ENCODE measurements around the gene GSTM3. TPM values are rescaled to one million over a fixed set of nuclear protein-coding genes. Genes with fewer than 3 reads are reported as not detected.

The GSTM3 gene
- total RNA-seq, 1 donor from 2014 or later, result 16.0 TPM

DNA sequence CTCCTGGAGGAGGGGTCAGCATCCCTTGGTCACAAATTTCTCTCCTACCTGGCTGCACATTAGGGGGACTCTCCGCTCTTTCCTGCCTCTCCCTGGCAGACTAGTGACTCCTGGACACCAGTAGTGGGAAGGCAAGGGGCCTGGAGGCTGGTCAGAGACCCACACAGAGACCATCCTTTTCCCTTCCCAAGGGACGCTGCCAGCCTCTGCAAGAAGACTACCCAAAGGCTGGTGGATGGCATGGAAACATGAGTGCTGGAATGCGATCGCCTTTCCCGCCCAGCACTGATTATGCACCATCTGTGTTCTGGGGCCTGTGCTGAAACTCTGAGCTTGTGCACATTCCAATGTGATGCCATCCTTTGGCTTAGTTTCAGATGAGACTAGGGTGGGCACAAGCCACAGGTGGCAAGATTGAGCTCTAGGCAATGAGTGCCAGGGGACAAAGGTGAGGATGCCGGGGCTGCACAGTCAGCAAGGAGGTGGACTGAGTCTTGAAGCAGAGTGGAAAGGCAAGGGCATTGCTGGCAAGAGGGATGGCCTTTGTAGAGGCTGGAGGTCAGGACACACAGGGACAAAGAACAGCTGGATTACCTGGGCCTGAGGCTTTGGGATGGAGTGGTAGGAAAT lies 35.5 kb upstream of the GSTM3 start:
- DNase-seq (ENCODE audit: low spot score), result no peak

DNA sequence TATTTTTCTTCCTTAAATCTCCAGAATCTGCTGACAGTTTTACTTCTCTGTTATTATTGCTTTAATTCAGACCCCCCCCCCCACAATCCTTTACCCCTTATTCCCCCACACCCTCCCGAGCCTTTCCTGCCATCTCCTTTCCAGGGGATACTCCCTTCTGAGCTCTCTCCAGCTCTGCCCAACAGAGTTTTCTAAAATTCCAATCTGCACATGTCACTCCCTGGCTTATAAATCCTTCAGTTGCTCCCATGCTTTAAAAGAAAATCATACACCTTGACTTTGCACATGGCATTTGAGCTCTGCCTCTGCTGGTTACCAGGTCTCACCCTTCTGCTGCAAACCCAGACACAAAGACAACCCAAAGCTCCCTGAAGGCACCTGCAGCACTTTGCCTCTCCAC lies 34.6 kb upstream of the GSTM3 start:
- no peak for DNase-seq (ENCODE audit: low spot score)

GRCh38 chr1:109773900-109774485 lies 33.2 kb upstream of the GSTM3 start:
- DNase-seq (ENCODE audit: low spot score), result no peak

GRCh38 chr1:109773203-109773899 lies 32.5 kb upstream of the GSTM3 start:
- DNase-seq (ENCODE audit: low spot score), result no peak

DNA sequence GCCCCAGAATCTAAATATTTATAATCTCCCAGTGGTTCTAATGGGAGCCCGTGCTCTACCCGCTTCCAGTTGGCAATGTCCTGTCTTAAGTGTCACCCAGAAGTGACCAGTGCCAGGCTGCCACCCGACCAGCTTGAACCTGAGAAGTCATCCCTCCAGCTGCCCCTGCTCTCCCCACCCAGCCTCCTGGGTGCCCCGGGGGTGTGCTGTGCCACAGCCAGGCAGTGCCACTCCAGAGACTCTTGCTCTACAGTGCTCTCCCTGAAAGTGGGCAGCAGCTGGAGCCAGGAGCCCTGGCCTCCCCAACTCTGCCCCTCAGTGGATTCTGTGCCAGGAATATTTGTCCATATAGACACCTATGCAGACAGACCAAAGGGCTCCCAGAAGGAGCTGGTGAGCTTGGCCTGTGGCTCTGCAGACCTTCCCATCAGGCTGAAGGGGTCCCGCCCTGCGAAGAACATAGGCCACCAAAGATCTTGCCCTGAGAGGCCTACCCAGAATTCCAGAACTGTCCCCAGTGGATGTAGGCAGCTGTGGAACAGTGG lies 31.9 kb upstream of the GSTM3 start:
- no peak for DNase-seq (ENCODE audit: low spot score)

DNA sequence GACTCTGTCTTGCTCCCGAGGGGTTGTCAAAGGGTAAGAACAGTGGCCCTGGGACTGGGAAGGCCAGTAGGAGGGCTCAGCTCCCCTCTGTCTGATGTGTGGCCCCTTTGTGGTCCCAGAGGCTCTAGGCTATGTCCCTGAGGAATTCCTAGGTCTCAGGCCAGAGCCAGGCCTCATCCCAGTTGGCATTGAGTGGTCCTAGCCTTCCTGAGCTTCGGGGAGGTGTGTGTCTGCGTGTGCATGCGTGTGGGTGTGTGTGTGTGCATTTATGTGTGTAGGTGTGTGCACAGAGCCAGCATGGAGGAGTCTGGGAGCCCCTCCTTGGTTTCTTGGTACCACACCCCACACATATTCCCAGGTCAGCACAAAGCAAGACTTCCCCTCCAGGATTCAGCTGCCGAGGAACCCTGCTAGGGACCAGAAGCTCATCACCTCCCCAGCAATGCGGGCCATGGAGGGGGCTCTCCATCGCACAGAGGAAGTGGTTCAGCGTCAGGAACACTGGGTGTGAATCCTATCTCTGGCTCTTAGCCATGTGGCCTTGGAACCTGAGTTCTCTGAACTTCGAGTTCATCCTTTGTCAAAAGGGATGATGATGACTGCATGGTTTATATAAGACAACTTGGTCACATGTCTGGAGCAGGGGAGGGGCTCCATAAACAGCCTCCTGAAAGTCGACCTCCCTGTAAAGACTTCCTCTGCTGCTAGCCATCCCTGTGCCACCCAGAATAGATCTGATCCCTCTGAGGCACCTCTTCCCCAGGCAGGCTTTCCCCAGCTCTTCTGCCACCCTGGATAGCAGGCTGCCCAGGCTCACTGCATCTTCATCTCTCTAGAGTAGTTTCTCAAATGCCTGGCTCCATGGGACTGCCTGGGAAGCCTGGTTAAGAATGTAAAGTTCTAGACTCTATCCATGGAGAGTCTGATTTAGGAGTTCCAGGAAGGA lies 31.1 kb upstream of the GSTM3 start:
- DNase-seq (ENCODE audit: low spot score), result no peak

DNA sequence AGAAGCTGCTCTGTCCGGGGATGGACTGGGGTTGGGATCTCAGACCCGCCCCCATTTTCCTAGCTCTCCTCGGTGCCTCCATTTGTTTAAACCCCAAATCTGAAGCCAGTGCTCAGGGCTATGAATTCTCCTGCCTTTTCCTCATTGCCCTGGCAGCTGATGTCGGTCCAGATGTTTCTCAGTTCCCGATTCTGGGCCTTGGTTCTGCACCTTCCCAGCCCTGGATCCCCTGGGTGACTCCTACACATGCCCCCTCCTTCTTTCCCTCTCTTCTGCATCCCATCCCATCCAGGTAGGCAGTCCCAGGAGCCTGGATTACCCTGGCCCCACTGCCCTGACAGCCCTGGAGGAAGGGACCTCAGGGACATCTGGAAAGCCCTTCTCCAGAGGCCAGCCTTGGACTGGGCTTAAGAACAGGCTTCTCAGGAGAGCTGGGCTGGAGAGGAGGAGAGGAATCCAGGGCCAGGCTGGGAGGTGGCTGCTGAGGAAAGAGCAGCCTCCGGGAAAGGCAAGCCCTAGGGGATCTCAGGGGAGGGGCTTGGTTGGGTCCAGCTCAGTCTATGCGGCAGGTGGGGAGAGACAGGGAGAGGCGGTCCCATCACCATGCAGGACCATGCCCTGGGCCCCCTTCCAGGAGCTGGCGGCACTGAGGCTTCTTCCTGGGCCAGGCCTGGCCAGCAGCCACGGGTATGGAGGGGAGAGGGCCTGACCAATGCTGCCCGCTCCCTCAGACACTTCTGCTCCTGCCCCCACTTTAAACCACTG lies 29.7 kb upstream of the GSTM3 start:
- DNase-seq (ENCODE audit: low spot score), result no peak

DNA sequence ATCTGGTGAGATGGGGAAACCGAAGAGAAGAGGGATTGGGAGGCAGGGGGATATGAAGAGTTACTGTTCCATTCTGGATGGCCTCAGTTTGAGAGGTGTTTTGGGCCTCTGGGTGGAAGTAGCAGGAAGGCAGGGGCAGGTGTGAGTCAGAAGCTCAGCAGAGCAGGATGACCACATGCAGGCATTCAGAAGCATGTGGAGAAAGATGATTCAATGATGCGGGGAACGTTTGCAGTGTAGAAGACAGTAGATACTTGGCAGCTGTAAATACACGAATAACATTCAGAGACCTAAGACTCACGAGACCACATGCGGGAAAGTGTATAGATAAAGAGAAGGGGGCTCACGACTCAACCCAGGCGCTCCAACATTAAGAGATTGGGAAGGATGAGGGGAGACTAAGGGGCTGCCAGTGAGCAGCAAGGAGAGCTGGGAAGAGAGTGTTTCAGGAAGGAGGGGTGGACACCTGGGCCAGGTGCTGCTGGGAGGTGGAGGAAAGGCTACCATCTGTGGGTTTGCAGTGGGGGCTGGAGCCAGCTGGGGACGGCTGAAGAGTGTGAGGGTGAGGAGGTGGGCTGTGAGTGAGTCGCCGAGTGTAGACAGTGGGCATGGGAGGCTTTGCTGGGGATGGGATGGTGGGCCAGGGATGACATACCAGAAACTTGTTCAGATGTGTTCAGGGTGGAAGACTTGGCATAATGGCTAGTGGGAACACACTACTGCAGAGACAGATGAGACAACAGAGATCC lies 28.7 kb upstream of the GSTM3 start:
- peak; percentile 55 for DNase-seq (ENCODE audit: low spot score)

DNA sequence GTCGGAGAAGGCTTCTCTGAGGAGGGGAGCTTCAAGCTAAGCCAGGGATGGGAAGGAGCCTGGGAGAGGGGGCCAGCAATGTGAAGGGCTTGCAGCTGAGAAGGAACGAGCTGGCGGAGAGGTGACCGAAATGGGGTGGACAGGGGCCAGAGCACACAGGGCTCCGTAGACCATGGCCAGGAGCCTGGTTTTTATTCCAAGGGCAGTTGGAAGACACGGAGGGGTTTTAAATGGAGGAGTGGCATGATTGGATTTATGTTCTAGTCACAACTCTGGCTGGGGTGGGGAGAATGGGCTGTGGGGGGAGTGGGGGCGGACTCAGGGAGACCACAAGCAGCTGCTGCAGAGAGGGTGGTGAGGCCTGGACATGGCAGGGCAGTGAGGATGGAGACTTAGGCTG lies 28.0 kb upstream of the GSTM3 start:
- DNase-seq (ENCODE audit: low spot score), result peak; percentile 60

- DNase-seq (ENCODE audit: low spot score), result no peak
Observed at GRCh38 chr1:109768335-109768650, 27.5 kb upstream of the GSTM3 start.

- peak; percentile 72 for DNase-seq (ENCODE audit: low spot score)
Observed at GRCh38 chr1:109767637-109768334, 26.9 kb upstream of the GSTM3 start.

GRCh38 chr1:109766991-109767636 lies 26.3 kb upstream of the GSTM3 start:
- peak; percentile 43 for DNase-seq (ENCODE audit: low spot score)

DNA sequence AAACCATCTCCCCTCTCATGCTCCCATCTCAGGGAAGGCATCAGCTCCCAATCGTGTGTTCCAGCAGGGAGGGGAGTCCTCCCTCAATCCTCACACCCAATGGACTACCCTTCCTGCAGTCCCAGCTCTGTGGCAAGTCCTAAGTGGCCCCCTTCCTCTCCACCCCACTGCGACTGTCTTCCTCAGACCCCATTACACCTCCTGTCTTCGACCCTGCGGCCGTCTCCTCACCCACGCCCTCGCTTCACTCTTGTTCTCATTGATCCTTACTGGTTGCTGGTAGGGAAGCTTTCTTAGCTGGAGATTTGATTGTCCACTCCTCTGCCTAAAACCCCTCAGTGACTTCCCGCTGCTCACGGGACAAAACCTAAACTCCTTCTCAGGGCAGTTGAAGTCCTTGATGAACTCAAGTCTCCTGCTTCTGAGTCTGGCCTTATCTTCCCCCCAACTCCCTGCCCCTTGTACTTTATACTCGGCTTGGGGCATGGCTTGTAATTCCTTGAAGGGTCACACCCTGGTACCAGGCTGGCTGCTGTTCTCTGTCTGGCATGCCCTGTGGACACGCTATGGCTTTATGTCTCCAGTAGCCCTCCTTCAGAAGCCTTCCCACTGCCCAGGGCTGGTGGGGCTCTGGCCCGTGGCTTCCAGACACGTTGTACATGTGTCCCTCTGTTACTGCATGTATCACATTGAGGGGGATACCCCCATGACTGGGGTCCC lies 25.2 kb upstream of the GSTM3 start:
- DNase-seq (ENCODE audit: low spot score), result peak; percentile 84

- DNase-seq (ENCODE audit: low spot score), result no peak
Observed at GRCh38 chr1:109765483-109765815, 24.6 kb upstream of the GSTM3 start.

DNA sequence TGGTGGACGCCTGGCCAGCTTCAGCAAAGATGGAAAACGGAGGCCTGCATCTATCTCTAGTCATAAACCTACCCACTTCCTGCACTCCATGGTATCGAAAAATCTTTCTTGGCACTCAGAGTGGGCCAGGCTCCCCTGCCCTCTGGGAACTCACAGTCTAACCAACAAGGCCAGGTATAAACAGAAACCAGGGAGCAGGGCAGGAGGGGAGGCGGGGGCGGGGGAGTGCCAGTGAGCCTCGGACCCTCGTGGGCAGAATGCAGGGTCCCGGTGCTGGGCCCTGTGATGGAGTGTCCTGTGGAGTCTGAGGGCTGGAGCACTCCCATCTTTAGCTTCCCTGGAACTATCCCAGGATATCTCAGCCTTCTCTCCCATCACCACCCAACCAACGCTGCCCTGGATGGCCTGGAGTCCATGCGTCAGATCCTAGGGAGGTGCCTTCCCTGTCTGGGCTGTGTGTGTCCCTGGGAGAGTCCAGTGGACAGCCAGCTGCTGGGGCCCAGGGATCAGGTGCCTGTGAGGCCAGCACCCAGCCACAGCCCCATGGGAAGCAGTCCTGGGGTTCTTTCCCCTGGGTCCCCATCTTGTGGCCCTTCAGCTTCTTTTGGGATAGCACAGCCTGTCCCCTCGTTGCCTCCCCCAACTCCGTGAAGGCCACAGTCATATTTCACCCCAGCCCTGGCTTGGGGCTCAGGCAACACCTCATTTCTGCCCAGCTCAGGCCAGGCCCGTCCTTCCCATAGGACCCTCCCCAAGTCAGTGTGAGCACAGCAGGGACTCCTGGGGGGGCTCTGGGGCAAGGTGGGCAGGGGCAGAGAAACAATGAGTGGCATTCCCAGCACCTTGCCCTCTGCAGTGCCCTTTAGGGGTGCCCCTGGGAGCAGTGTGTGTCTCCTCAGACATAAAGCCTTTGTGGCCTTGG lies 24.0 kb upstream of the GSTM3 start:
- peak; percentile 80 for DNase-seq (ENCODE audit: low spot score)

DNA sequence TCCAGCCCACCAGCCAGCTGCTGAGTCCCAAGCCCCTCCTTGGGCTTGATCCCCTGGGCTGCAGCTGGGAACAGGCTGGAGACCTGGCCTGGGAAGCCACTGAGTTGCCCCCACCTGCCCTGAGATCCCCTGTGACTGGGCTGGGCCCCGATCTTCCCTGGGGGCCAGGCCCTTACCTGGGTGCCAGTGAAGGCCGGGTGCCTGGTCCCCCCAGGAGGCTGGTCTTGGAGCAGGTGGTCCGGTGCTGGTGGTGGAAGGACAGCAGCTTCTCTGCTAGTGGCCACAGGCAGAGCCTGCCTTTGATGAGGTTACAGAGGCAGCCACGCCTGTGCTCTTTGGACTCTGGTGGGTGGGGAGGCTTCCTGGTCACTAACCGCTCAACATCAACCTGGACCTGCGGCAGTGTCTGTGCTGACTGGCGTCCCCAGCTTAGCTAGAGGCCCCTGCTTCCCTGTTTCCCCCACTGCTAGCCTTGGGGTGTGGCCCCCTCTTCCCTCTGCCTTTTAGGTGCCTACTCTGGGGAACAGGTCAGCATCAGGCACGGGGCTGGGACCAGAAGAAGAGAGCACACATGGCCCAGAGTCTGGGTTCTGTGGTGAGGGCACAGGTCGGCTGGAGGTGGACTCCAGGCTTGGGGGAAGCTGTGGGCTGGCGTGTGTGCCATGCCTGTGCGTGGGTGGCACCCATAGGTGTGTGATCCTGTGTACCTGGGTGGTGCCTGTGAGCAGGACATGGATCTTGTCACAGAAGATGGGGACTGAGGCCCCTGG lies 23.0 kb upstream of the GSTM3 start, which contains the start of gene EPS8L3:
Gene EPS8L3 (minus strand): TSS at position 278 of the 770 bp plus-strand sequence. CDS start 2,174 bp downstream, outside the sequence.
- peak; percentile 87 for DNase-seq (ENCODE audit: low spot score)
